ENCODE measurements around the gene MTA3.
A peak's percentile ranks its signal among the peaks of the same experiment; 100 is the strongest.
"Not testable (repeated sequence)": the region's sequence is repeated elsewhere in the genome, so short reads cannot be mapped to it uniquely, and the experiment has no call there.

Gene MTA3

GRCh38 chr2:42568401-42569115, at the start of gene MTA3:
TSS of gene MTA3 (plus strand) at chr2:42568632. CDS start at chr2:42568746, 114 bp downstream.
- peak; percentile 52 for DNase-seq (ENCODE audit: low read depth)

GRCh38 chr2:42519624-42520023, 48.8 kb upstream of the MTA3 start:
- no peak for DNase-seq (ENCODE audit: low read depth)

GRCh38 chr2:42522035-42522434, 46.4 kb upstream of the MTA3 start:
- DNase-seq (ENCODE audit: low read depth), result no peak

GRCh38 chr2:42523341-42523740, 45.1 kb upstream of the MTA3 start:
- DNase-seq (ENCODE audit: low read depth), result no peak

- no peak for DNase-seq (ENCODE audit: low read depth)
Measured at GRCh38 chr2:42532397-42532796, 36.0 kb upstream of the MTA3 start.

GRCh38 chr2:42537493-42537892, 30.9 kb upstream of the MTA3 start:
- no peak for DNase-seq (ENCODE audit: low read depth)

- DNase-seq (ENCODE audit: low read depth), result no peak
Measured at GRCh38 chr2:42542871-42543270, 25.6 kb upstream of the MTA3 start.

- DNase-seq (ENCODE audit: low read depth), result no peak
Measured at GRCh38 chr2:42545023-42545721, 23.3 kb upstream of the MTA3 start.

- DNase-seq (ENCODE audit: low read depth), result no peak
Measured at GRCh38 chr2:42545841-42546390, 22.5 kb upstream of the MTA3 start.

- no peak for DNase-seq (ENCODE audit: low read depth)
Measured at GRCh38 chr2:42547014-42547413, 21.4 kb upstream of the MTA3 start.

GRCh38 chr2:42547446-42548295, 20.8 kb upstream of the MTA3 start:
- DNase-seq (ENCODE audit: low read depth), result no peak

GRCh38 chr2:42550870-42551269, 17.6 kb upstream of the MTA3 start:
- no peak for DNase-seq (ENCODE audit: low read depth)

GRCh38 chr2:42554392-42554791, 14.0 kb upstream of the MTA3 start:
- DNase-seq (ENCODE audit: low read depth), result no peak

- DNase-seq (ENCODE audit: low read depth), result no peak
Measured at GRCh38 chr2:42556315-42556890, 12.0 kb upstream of the MTA3 start.

- DNase-seq (ENCODE audit: low read depth), result no peak
Measured at GRCh38 chr2:42557306-42557705, 11.1 kb upstream of the MTA3 start.

GRCh38 chr2:42558827-42559226, 9.6 kb upstream of the MTA3 start:
- no peak for DNase-seq (ENCODE audit: low read depth)

GRCh38 chr2:42560133-42560532, 8.3 kb upstream of the MTA3 start:
- DNase-seq (ENCODE audit: low read depth), result not testable (repeated sequence)

GRCh38 chr2:42560899-42561298, 7.5 kb upstream of the MTA3 start:
- DNase-seq (ENCODE audit: low read depth), result no peak

- no peak for DNase-seq (ENCODE audit: low read depth)
Measured at GRCh38 chr2:42562474-42563144, 5.8 kb upstream of the MTA3 start.

- DNase-seq (ENCODE audit: low read depth), result no peak
Measured at GRCh38 chr2:42566025-42566424, 2.4 kb upstream of the MTA3 start.

GRCh38 chr2:42566837-42567321, 1.6 kb upstream of the MTA3 start:
- no peak for DNase-seq (ENCODE audit: low read depth)

Data from activated T-helper 9 cell treated with anti-CD3 and anti-CD28 coated beads, Interleukin-2, amount 50 U/mL, for 16 hours (primary cell).